ENCODE data around the gene CFAP299.

- TF ChIP-seq CTCF (IDR thresholded peaks at IDR 0.05; ENCODE audit: low read length) (no peak), EZH2 (optimal IDR thresholded peaks at IDR 0.05; ENCODE audit: low read depth, low read length) (no peak)
These were observed 154.3 kb downstream of the CFAP299 start for GRCh38 chr4:80489798-80490197.

All from MM.1S (cell line).